IPS-18c (cell line): ENCODE results near the gene GRAMD2A.

Experiments used
- H3K4me3 ChIP-seq: 2 replicates; pipeline ENCODE4 v1.7.0; 2013; ENCODE audit warnings: low read depth, mild to moderate bottlenecking, low read length, moderate library complexity; ENCODE audit not compliant: insufficient read depth
- H3K9me3 ChIP-seq: one replicate; pipeline ENCODE4 v1.6.1; 2013; ENCODE audit warnings: mild to moderate bottlenecking, low read length, moderate library complexity; ENCODE audit not compliant: control insufficient read depth, insufficient read depth

The GRAMD2A gene

GRCh38 chr15:72161361-72162132 is 36.0 kb downstream of the GRAMD2A start:
- H3K9me3 ChIP-seq = no peaks in the 10 kb centered on the region

DNA sequence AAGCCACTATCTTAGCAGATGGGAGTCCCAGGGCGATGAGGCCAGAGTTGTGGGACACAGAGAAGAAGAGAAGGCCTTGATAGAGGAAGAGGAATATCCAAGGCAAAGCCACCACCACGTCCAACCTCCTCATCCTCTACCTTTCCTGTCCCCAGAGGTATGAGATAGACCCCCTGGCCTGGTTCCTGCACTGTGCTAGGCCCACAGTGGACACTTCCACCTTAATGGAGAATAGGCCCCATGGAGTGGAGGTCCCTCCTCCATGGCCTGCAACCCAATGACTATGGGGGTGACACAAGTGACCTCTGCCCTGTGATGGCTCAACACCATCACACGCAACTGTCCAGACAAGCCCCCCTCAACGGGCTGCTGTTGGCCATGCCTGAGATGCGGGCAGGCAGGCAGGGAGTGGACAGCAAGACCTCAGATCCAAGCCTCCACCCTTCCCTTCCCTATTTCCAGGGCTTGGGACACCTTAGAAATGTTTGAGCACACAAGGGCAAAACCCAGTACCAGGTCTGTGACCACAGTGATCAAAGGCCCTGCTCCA is 36.8 kb downstream of the GRAMD2A start:
- Histone ChIP-seq H3K9me3 (no peaks in the 10 kb centered on the region), H3K4me3 (no peak overlapping the region)

More at GRCh38 chr15:72161361-72162132, 36.0 kb downstream of the GRAMD2A start:
- H3K4me3 ChIP-seq = no peak overlapping the region

GRCh38 chr15:72156928-72157327 is 40.7 kb downstream of the GRAMD2A start:
- Histone ChIP-seq H3K9me3 (no peaks in the 10 kb centered on the region), H3K4me3 (no peak overlapping the region)

DNA sequence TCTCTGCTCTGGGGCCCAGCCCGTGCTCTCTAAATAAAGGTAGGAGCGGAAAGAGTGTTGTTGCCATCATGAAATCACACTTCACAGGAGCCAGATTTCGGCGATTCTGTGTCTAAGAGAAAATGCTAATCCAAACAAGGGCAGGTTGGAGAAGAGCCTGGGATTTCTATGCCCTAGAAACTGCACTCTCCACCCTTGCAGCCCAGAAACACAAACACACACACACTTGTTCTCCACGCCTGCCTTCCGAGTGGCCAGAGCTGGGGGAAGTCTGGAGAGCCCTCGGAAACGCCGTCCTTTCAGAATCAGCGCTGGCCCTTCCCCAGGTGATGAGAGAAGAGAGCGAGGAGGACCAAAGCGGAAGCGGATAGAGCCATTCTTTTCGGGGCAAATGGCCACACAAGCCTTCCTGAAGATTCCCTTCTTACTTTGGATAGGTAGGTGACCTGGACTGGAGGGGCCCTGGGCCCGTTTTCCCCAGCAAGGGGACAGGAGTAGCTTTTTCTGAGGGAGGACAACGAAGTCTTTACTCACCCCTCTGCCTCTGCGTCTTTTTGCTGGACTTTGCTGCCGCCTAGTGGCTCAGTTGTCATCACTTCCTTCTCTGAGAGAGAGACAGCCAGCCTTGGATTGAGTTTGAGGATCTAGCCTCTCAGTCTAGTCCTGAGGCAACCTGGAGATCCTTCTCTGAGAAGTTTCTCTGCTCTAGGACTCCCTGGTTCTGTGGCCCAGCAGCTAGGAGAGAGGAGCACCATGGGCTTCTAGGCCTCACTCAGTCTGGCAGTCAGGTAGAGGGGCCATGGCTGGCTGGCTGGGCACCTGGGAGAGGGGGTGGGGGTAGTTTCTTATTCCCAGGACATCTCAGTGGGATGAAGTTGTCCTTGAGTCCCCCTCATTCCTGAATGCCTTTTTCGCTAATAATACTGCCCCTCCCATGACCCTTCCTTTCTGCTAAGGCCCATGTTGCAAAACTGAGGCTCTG is 41.7 kb downstream of the GRAMD2A start:
- no peaks in the 10 kb centered on the region for H3K9me3 ChIP-seq
- peak overlapping the region; percentile 26; the same call in 1 of the 2 replicates for H3K4me3 ChIP-seq

GRCh38 chr15:72155003-72155621 is 42.5 kb downstream of the GRAMD2A start:
- Histone ChIP-seq H3K9me3 (no peaks in the 10 kb centered on the region), H3K4me3 (no peak overlapping the region)

DNA sequence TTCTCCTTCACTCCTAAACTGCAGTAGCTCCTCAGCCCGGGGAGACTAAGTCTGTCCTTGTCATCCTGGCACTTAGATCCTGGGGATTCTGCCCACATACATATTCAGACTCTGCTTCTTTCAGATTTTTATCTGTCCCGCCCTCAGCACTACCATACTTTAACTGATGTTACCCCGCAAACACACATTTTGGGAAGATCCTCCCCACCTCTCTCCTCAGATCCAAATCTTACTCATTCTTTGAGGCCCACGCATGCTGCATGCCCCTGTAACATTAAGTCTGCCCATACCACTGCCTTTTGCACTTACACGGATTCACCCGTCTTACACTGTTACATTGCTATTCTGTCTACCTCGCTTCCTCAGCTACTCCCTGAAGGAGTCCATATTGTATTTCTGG is 43.3 kb downstream of the GRAMD2A start:
- H3K4me3 ChIP-seq = no peak overlapping the region
- H3K9me3 ChIP-seq = no peaks in the 10 kb centered on the region

- no peaks in the 10 kb centered on the region for H3K9me3 ChIP-seq
- no peak overlapping the region for H3K4me3 ChIP-seq
Measured at GRCh38 chr15:72153269-72154000, 44.2 kb downstream of the GRAMD2A start.

DNA sequence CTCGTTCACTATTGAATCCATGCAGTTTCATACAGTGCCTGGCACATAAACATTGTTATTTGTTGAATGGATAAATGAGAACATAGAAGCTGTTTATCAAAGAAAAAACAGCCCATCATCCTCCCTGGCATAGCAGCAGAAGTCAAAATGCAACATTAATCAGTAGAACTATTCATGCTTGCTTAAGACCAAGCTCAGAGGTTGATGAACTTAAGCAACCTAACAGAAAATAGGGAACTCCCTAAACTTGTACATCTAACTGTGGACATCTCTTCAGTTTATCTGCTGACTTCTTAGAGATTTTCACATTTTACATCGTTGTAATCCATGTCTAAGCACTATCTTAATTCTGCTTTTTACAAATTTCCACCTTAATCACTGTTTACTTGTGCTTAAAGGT is 50.2 kb downstream of the GRAMD2A start:
- H3K9me3 ChIP-seq = no peaks in the 10 kb centered on the region

GRCh38 chr15:72146934-72147333 is 50.7 kb downstream of the GRAMD2A start:
- Histone ChIP-seq H3K9me3 (no peaks in the 10 kb centered on the region), H3K4me3 (no peak overlapping the region)

More for the DNA sequence above, 50.2 kb downstream of the GRAMD2A start:
- H3K4me3 ChIP-seq = no peak overlapping the region

GRCh38 chr15:72146221-72146620 is 51.4 kb downstream of the GRAMD2A start:
- H3K4me3 ChIP-seq = no peak overlapping the region
- no peaks in the 10 kb centered on the region for H3K9me3 ChIP-seq

GRCh38 chr15:72141171-72142084 is 56.2 kb downstream of the GRAMD2A start:
- Histone ChIP-seq H3K9me3 (no peaks in the 10 kb centered on the region), H3K4me3 (no peak overlapping the region)

DNA sequence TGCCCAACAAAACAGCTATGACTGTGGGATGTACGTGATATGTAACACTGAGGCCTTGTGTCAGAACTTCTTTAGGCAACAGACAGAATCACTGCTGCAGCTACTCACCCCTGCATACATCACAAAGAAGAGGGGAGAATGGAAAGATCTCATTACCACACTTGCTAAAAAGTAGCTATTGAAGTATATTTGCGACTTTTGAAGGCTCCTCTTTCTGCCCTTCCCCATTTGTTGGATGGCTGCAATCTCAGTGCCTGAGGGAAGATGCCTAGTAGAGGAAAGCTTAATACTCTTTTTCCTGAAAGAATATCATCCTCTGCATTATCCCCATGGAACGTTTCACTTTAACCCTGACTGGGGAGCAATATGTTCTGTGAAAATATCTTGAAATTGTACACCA is 57.5 kb downstream of the GRAMD2A start:
- no peak overlapping the region for H3K4me3 ChIP-seq
- no peaks in the 10 kb centered on the region for H3K9me3 ChIP-seq

- no peaks in the 10 kb centered on the region for H3K9me3 ChIP-seq
- H3K4me3 ChIP-seq = no peak overlapping the region
Measured at GRCh38 chr15:72139667-72140066, 57.9 kb downstream of the GRAMD2A start.

DNA sequence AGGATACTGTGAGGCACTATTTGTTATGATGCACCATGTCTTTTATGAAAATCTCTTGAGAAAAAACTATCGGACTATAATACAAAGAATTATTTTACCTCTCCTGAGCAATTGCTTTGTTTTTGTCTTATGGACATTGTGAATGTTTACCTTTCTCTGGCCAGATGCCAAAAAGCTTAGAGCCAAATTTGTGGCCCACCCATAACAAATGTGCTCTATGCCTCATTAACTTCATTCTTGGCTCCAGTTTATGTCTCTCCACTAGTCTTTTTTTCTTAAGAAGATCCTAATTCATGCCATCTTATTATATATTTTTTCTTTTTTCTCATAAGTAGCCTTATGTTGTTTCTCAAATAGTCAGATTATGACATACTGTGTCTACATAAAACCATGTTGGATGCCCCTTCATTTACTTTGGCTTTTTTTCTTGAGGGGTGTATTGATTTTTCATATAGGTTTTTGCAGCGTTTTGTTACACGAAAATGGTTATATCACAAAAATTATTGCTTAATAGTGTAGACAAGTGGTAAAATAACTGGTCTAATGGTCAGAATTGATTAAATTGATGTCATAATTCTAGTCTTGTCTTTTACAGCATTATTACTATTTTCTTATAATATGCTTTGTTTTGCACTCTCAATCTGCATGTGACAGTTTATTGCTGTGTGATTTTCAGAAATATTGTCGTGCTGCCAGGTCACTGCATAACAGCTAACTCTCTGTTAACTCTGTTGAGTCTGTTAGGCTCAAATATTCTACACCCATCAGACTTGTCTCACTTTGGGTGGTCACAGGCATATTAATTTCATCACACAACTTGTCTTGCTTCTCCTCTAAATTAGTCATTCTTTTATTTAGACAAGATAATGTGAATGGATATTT is 61.2 kb downstream of the GRAMD2A start:
- H3K4me3 ChIP-seq = no peak overlapping the region

GRCh38 chr15:72135719-72136118 is 61.9 kb downstream of the GRAMD2A start:
- Histone ChIP-seq H3K4me3 (no peak overlapping the region), H3K9me3 (no peaks in the 10 kb centered on the region)

More for the DNA sequence above, 61.2 kb downstream of the GRAMD2A start:
- H3K9me3 ChIP-seq = no peaks in the 10 kb centered on the region
